PC-9 (cell line): ENCODE measurements around the gene ARHGAP28. TPM values are rescaled to one million over a fixed set of nuclear protein-coding genes. Genes with fewer than 3 reads are reported as not detected.

Source experiments
- BruUV-seq: library from RNA; stranded (reverse); fragments of 400-500 nt; replicated peaks from 2 replicates; lab custom pipeline; 2021; lab: Mats Ljungman, UMichigan
- CTCF ChIA-PET: fragments of 300-600 bp; sonication (Branson Sonifier 250); formaldehyde crosslinking; loops from one replicate; lab custom pipeline; 2022; ENCODE audit warnings: antibody characterized with exemption; lab: Charles Lee
- POLR2A ChIA-PET: fragments of 300-600 bp; sonication (Branson Sonifier 250); formaldehyde crosslinking; loops from one replicate; lab custom pipeline; 2022; ENCODE audit warnings: antibody characterized with exemption; ENCODE audit not compliant: unreplicated experiment; lab: Charles Lee
- DNase-seq, 2 experiments: peaks; one replicate each; pipeline versions ENCODE4 v3.0.0 to v3.0.0-alpha.2; 2015 to 2022; ENCODE audit warnings: mixed read lengths in 1 of 2
- H2AFZ ChIP-seq: fragments of 200-600 bp; sonication (generic); 2 replicates; pipeline ENCODE4 v1.8.1; 2017; ENCODE audit warnings: antibody characterized with exemption
- H3F3A ChIP-seq: fragments of 200-600 bp; sonication (generic); 2 replicates; pipeline ENCODE4 v1.8.1; 2017; ENCODE audit warnings: antibody characterized with exemption, mild to moderate bottlenecking, low read depth; ENCODE audit not compliant: insufficient read depth
- H3K27ac ChIP-seq: fragments of 200-600 bp; sonication (generic); 2 replicates; pipeline ENCODE4 v1.6.1; 2016; ENCODE audit warnings: mixed run types
- H3K27me3 ChIP-seq: fragments of 200-600 bp; sonication (generic); 2 replicates; pipeline ENCODE4 v1.6.1; 2016; ENCODE audit warnings: low read depth, mixed run types; ENCODE audit not compliant: insufficient read depth
- H3K36me3 ChIP-seq: fragments of 200-600 bp; sonication (generic); 2 replicates; pipeline ENCODE4 v1.6.1; 2016; ENCODE audit warnings: low read depth, mixed run types
- H3K4me1 ChIP-seq: fragments of 200-600 bp; sonication (generic); replicated peaks from 2 replicates; pipeline ENCODE4 v1.6.1; 2016; ENCODE audit warnings: mixed run types; ENCODE audit not compliant: insufficient read depth
- H3K4me2 ChIP-seq: fragments of 200-600 bp; sonication (generic); 2 replicates; pipeline ENCODE4 v1.6.1; 2017; ENCODE audit warnings: mixed run types
- H3K4me3 ChIP-seq: fragments of 200-600 bp; sonication (generic); 2 replicates; pipeline ENCODE4 v1.6.1; 2016; ENCODE audit warnings: mixed run types
- H3K79me2 ChIP-seq: fragments of 200-600 bp; sonication (generic); 2 replicates; pipeline ENCODE4 v1.6.1; 2017; ENCODE audit warnings: low read depth, mixed run types
- H3K9me2 ChIP-seq: fragments of 200-600 bp; sonication (generic); 2 replicates; pipeline ENCODE4 v1.8.1; 2017; ENCODE audit warnings: mild to moderate bottlenecking; ENCODE audit not compliant: insufficient read depth
- H3K9me3 ChIP-seq: fragments of 200-600 bp; sonication (generic); 2 replicates; pipeline ENCODE4 v1.8.1; 2016; ENCODE audit warnings: low read depth; ENCODE audit not compliant: insufficient read depth
- H4K20me1 ChIP-seq: fragments of 200-600 bp; sonication (generic); 2 replicates; pipeline ENCODE4 v1.8.1; 2017; ENCODE audit not compliant: insufficient read depth
- CTCF ChIP-seq: fragments of 200-600 bp; sonication (generic); conservative IDR thresholded peaks from 2 replicates; pipeline ENCODE4 v1.6.1; 2017; ENCODE audit warnings: mixed run types, antibody characterized with exemption, mild to moderate bottlenecking, moderate library complexity
- EZH2 ChIP-seq: fragments of 200-600 bp; sonication (generic); IDR thresholded peaks from 2 replicates; pipeline ENCODE4 v1.8.0; 2017; ENCODE audit warnings: antibody characterized with exemption, low read depth
- intact Hi-C: fragments of 100-400 bp; cut with micrococcal nuclease; formaldehyde crosslinking; loops from one replicate; pipeline ENCODE4 v1.10.0; 2022; ENCODE audit not compliant: unreplicated experiment
- total RNA-seq: library from RNA; stranded (reverse); gene quantifications from 2 replicates; pipeline ENCODE4 v1.2.3, GENCODE V29; 2021

ARHGAP28 gene
- total RNA-seq, 1 experiment from 2014 or later: not detected

- Histone ChIP-seq H4K20me1 (no peaks in the 10 kb centered on the region), H3F3A (no peaks in the 10 kb centered on the region), H3K27ac (no peak overlapping the region), H3K9me2 (no peaks in the 10 kb centered on the region), H3K36me3 (no peaks in the 10 kb centered on the region), H3K27me3 (peaks cover 3% of the 10 kb centered on the region; the same call in 1 of the 2 replicates), H3K4me1 (no peaks in the 10 kb centered on the region), H3K79me2 (no peaks in the 10 kb centered on the region), H2AFZ (no peak overlapping the region), H3K9me3 (no peaks in the 10 kb centered on the region), H3K4me3 (no peak overlapping the region), H3K4me2 (no peak overlapping the region)
- no TSS peak for BruUV-seq
- POLR2A ChIA-PET: no interaction called here
- no peak for DNase-seq
- TF ChIP-seq CTCF: no peak
- no peak for TF ChIP-seq EZH2
- intact Hi-C loops: no loop called here
- CTCF ChIA-PET: interaction anchor here (0.6 kb wide), 1 partner anchor 518 kb away, joined by 5 read pairs; no protein-coding TSS in a partner anchor
Measured at GRCh38 chr18:6731222-6731596, 1.7 kb downstream of the ARHGAP28 start.

DNA sequence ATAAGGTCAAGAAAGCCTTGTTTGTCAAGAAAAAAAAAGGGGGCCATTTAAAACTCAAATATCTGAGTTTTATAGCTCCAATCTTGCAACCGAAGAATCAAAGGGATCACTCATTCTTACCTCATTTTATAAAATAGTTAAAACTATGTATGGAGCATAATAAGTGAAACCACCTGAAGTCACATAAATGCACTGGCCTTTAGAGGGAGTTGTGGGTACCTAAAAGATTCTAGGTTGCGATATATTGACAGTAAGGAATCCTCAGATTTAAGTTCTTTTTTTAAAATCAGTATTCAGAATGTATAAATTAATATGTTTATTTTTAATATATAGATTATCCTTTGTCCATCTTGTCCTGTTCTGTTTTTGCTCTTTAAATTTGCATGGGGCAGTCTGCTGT, 3.4 kb downstream of the ARHGAP28 start:
- peaks cover 4% of the 10 kb centered on the region; the same call in 1 of the 2 replicates for H4K20me1 ChIP-seq
- POLR2A ChIA-PET: no interaction called here

DNA sequence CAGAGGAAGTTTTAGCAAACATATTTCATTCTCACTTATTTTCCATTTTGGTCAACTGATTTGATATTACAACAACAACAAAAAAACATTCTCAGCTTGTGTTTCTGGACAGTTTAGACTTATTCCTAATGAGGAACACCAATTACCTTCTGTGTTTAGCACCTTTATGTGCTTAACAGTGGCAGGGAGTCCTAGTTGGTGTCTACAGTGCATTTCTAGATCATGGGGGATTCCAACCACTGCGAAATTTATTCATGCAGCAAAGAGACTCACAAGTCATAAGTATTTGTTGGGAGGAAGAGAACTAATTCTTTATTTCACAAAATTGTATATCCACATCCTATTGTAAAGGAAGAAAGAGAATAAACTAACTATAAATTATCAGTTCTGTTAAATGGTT, 4.2 kb downstream of the ARHGAP28 start:
- CTCF ChIA-PET: no interaction called here
- H3K36me3 ChIP-seq: no peaks in the 10 kb centered on the region
- BruUV-seq: no TSS peak
- no peaks in the 10 kb centered on the region for H3K9me2 ChIP-seq
- TF ChIP-seq CTCF (no peak), EZH2 (no peak)
- H3K79me2 ChIP-seq: no peaks in the 10 kb centered on the region
- H3K4me1 ChIP-seq: no peaks in the 10 kb centered on the region
- H3K4me3 ChIP-seq: no peak overlapping the region
- POLR2A ChIA-PET: no interaction called here
- peaks cover 3% of the 10 kb centered on the region; the same call in 1 of the 2 replicates for H3K27me3 ChIP-seq
- peaks cover 4% of the 10 kb centered on the region; the same call in 1 of the 2 replicates for H4K20me1 ChIP-seq
- H2AFZ ChIP-seq: no peak overlapping the region
- intact Hi-C loops: no loop called here
- no peaks in the 10 kb centered on the region for H3K9me3 ChIP-seq
- DNase-seq: no peak
- no peak overlapping the region for H3K27ac ChIP-seq
- no peaks in the 10 kb centered on the region for H3F3A ChIP-seq
- H3K4me2 ChIP-seq: no peak overlapping the region

More for the DNA sequence above, 3.4 kb downstream of the ARHGAP28 start:
- H3F3A ChIP-seq: no peaks in the 10 kb centered on the region
- no peaks in the 10 kb centered on the region for H3K36me3 ChIP-seq
- H3K9me3 ChIP-seq: no peaks in the 10 kb centered on the region
- no TSS peak for BruUV-seq
- TF ChIP-seq CTCF (no peak), EZH2 (no peak)
- no peak overlapping the region for H2AFZ ChIP-seq
- peaks cover 3% of the 10 kb centered on the region; the same call in 1 of the 2 replicates for H3K27me3 ChIP-seq
- CTCF ChIA-PET: no interaction called here
- H3K4me3 ChIP-seq: no peak overlapping the region
- no peaks in the 10 kb centered on the region for H3K79me2 ChIP-seq
- no peak for DNase-seq
- H3K4me2 ChIP-seq: no peak overlapping the region
- no peak overlapping the region for H3K27ac ChIP-seq
- intact Hi-C loops: no loop called here
- H3K9me2 ChIP-seq: no peaks in the 10 kb centered on the region
- no peaks in the 10 kb centered on the region for H3K4me1 ChIP-seq
